Stromal cell of bone marrow (primary cell): ENCODE results near the gene LCE2D.

Experiments used
- DNase-seq: peaks from one replicate; pipeline ENCODE4 v3.0.0-alpha.2; 2012; ENCODE audit warnings: low read depth

LCE2D gene

GRCh38 chr1:152697701-152698600, 34.8 kb downstream of the LCE2D start, which contains the start of gene LCE2A:
LCE2A (plus strand) TSS chr1:152698345; CDS start chr1:152698902, 557 bp downstream.
- no peak for DNase-seq

- no peak for DNase-seq
Observed at GRCh38 chr1:152699746-152700145, 36.6 kb downstream of the LCE2D start.

GRCh38 chr1:152707860-152708259, 44.7 kb downstream of the LCE2D start, which contains the start of gene LCE4A:
LCE4A (plus strand) TSS chr1:152708160; CDS start chr1:152709076, 916 bp downstream.
- DNase-seq: no peak
